ENCODE data around the gene PLXDC2.

- no peak for TF ChIP-seq POLR2AphosphoS5 (IDR thresholded peaks at IDR 0.05; ENCODE audit: low read depth, low read length)
- no peak for TF ChIP-seq POLR2A (IDR thresholded peaks at IDR 0.05; ENCODE audit: low read depth, low read length)
- no peak for TF ChIP-seq TAF1 (IDR thresholded peaks at IDR 0.05; ENCODE audit: borderline replicate concordance, low read depth, low read length)
Measured at GRCh38 chr10:20232079-20232705, 416.0 kb downstream of the PLXDC2 start.

All from GM12892 (cell line).